Suprapubic skin (tissue), 4 donors: ENCODE measurements around the gene FUT4. TPM values are rescaled to one million over a fixed set of nuclear protein-coding genes. Genes with fewer than 3 reads are reported as not detected.

Experiments used
- DNase-seq, 2 donors: peaks; one replicate each; pipeline ENCODE4 v3.0.0-alpha.2; 2019; ENCODE audit warnings: low spot score in 2 of 2
- H3K27ac ChIP-seq: fragments of 200-600 bp; sonication (generic); one replicate; pipeline ENCODE4 v1.5.1; 2019
- H3K27me3 ChIP-seq: fragments of 200-600 bp; sonication (generic); one replicate; pipeline ENCODE4 v1.5.1; 2019
- H3K36me3 ChIP-seq: fragments of 200-600 bp; sonication (generic); one replicate; pipeline ENCODE4 v1.5.1; 2019
- H3K4me1 ChIP-seq: fragments of 200-600 bp; sonication (generic); one replicate; pipeline ENCODE4 v1.5.1; 2019
- H3K4me3 ChIP-seq: fragments of 200-600 bp; sonication (generic); one replicate; pipeline ENCODE4 v1.5.1; 2019; ENCODE audit warnings: mild to moderate bottlenecking
- H3K9me3 ChIP-seq: fragments of 200-600 bp; sonication (generic); one replicate; pipeline ENCODE4 v1.5.1; 2019
- CTCF ChIP-seq, 2 donors: fragments of 200-600 bp in 1 of 2; fragments of 450-650 bp in 1 of 2; sonication (generic) in 1 of 2; IDR thresholded peaks; one replicate each; pipeline ENCODE4 v1.5.1; 2016 to 2019; ENCODE audit warnings: antibody characterized with exemption in 2 of 2, mild to moderate bottlenecking in 1 of 2, moderate library complexity in 1 of 2
- EP300 ChIP-seq: sonication (generic); formaldehyde crosslinking; IDR thresholded peaks from one replicate; pipeline ENCODE4 v1.6.1; 2017; ENCODE audit warnings: antibody characterized with exemption
- POLR2A ChIP-seq, 2 donors: fragments of 450-650 bp; IDR thresholded peaks; one replicate each; pipeline ENCODE4 v1.6.1; 2017; ENCODE audit warnings: antibody characterized with exemption in 2 of 2, mild to moderate bottlenecking in 2 of 2, moderate library complexity in 2 of 2
- POLR2AphosphoS5 ChIP-seq, 3 donors: sonication (generic); formaldehyde crosslinking; IDR thresholded peaks; one replicate each; pipeline ENCODE4 v1.6.1; 2017; ENCODE audit warnings: antibody characterized with exemption in 3 of 3
- WGBS: methylation state at CpG from one replicate; pipeline ENCODE4 v1.1.5; 2018; 5-methylcytosine and 5-hydroxymethylcytosine counted together
- total RNA-seq, 4 donors: library from RNA; depleted of rRNA; stranded (reverse); fragments of >200 nt; gene quantifications; one replicate each; pipeline ENCODE4 v1.1.0, GENCODE V29; 2016

FUT4 gene
- total RNA-seq, 4 donors from 2014 or later, result 1.6 to 3.5 (median 2.8) TPM

- no peaks in the 10 kb centered on the region for H3K27me3 ChIP-seq
Observed at GRCh38 chr11:94507485-94507884, 36.2 kb upstream of the FUT4 start.

GRCh38 chr11:94511932-94512781, 31.6 kb upstream of the FUT4 start, which contains the start of gene C11orf97:
Gene C11orf97 (plus strand): TSS chr11:94512461. CDS start chr11:94512529, 68 bp downstream.
- Histone ChIP-seq H3K9me3 (no peaks in the 10 kb centered on the region), H3K27me3 (no peaks in the 10 kb centered on the region), H3K4me3 (peak within 1 kb of the TSS; percentile 50), H3K36me3 (no peaks in the 10 kb centered on the region), H3K4me1 (peaks cover 7% of the 10 kb centered on the region), H3K27ac (no peak within 1 kb of the TSS)
- DNase-seq, result peak in 1 of 2 donors; percentile 62
- WGBS, result 36% methylated on average over 27 of the region's 53 CpGs
- TF ChIP-seq POLR2A (IDR thresholded peaks at IDR 0.05) (no peak), CTCF (IDR thresholded peaks at IDR 0.05) (no peak), EP300 (no peak), POLR2AphosphoS5 (IDR thresholded peaks at IDR 0.05) (no peak)

More at GRCh38 chr11:94507485-94507884, 36.2 kb upstream of the FUT4 start:
- H3K9me3 ChIP-seq, result no peaks in the 10 kb centered on the region
- TF ChIP-seq CTCF (IDR thresholded peaks at IDR 0.05) (no peak), EP300 (no peak), POLR2AphosphoS5 (IDR thresholded peaks at IDR 0.05) (no peak), POLR2A (IDR thresholded peaks at IDR 0.05) (no peak)
- 54% methylated on average over 4 of the region's 4 CpGs for WGBS
- H3K27ac ChIP-seq, result no peak overlapping the region
- peaks cover 6% of the 10 kb centered on the region for H3K4me1 ChIP-seq
- H3K36me3 ChIP-seq, result no peaks in the 10 kb centered on the region
- H3K4me3 ChIP-seq, result no peak overlapping the region
- no peak for DNase-seq

- WGBS, result 35% methylated on average over 2 of the region's 2 CpGs
- no peak for TF ChIP-seq CTCF (IDR thresholded peaks at IDR 0.05)
- TF ChIP-seq POLR2A (IDR thresholded peaks at IDR 0.05), result no peak
- no peak for TF ChIP-seq POLR2AphosphoS5 (IDR thresholded peaks at IDR 0.05)
- no peak for TF ChIP-seq EP300
- no peak overlapping the region for H3K27ac ChIP-seq
- H3K4me1 ChIP-seq, result peaks cover 7% of the 10 kb centered on the region
- H3K4me3 ChIP-seq, result no peak overlapping the region
- H3K9me3 ChIP-seq, result no peaks in the 10 kb centered on the region
- no peaks in the 10 kb centered on the region for H3K27me3 ChIP-seq
- no peak for DNase-seq
- no peaks in the 10 kb centered on the region for H3K36me3 ChIP-seq
Observed at GRCh38 chr11:94513091-94513490, 30.6 kb upstream of the FUT4 start.

GRCh38 chr11:94515398-94515797, 28.3 kb upstream of the FUT4 start:
- 91% methylated on average over 2 of the region's 2 CpGs for WGBS
- no peak for TF ChIP-seq POLR2A (IDR thresholded peaks at IDR 0.05)
- TF ChIP-seq POLR2AphosphoS5 (IDR thresholded peaks at IDR 0.05), result no peak
- no peak for TF ChIP-seq CTCF (IDR thresholded peaks at IDR 0.05)
- no peak for TF ChIP-seq EP300

GRCh38 chr11:94516725-94517124, 27.0 kb upstream of the FUT4 start:
- H3K36me3 ChIP-seq, result no peaks in the 10 kb centered on the region
- TF ChIP-seq EP300 (no peak), POLR2AphosphoS5 (IDR thresholded peaks at IDR 0.05) (no peak), POLR2A (IDR thresholded peaks at IDR 0.05) (no peak), CTCF (IDR thresholded peaks at IDR 0.05) (no peak)
- DNase-seq, result no peak
- no peaks in the 10 kb centered on the region for H3K9me3 ChIP-seq
- no peaks in the 10 kb centered on the region for H3K27me3 ChIP-seq
- WGBS, result 52% methylated on average over 1 of the region's 1 CpG
- H3K4me3 ChIP-seq, result no peak overlapping the region
- no peak overlapping the region for H3K27ac ChIP-seq
- H3K4me1 ChIP-seq, result peaks cover 11% of the 10 kb centered on the region

More at GRCh38 chr11:94515398-94515797, 28.3 kb upstream of the FUT4 start:
- H3K36me3 ChIP-seq, result no peaks in the 10 kb centered on the region
- H3K9me3 ChIP-seq, result no peaks in the 10 kb centered on the region
- H3K4me3 ChIP-seq, result no peak overlapping the region
- no peaks in the 10 kb centered on the region for H3K27me3 ChIP-seq
- peaks cover 11% of the 10 kb centered on the region for H3K4me1 ChIP-seq
- DNase-seq, result no peak
- H3K27ac ChIP-seq, result no peak overlapping the region
